OCI-LY1 (cell line): ENCODE data around the gene PSMG1.

Experiments
- EZH2 ChIP-seq: fragments of 200-600 bp; sonication (generic), shearing (Covaris generic); IDR thresholded peaks from 2 replicates; pipeline ENCODE4 v1.8.0; 2017; ENCODE audit warnings: borderline replicate concordance, mixed run types, mild to moderate bottlenecking, antibody characterized with exemption, low read length, moderate library complexity, mixed read lengths
- TF ChIP-seq, protein P1 (sequence below): fragments of 200-600 bp; sonication (generic), shearing (Covaris generic); IDR thresholded peaks from 2 replicates; pipeline ENCODE4 v1.5.1; 2017; ENCODE audit warnings: mild to moderate bottlenecking, antibody characterized with exemption, low read length, moderate library complexity, mixed read lengths

DNA sequence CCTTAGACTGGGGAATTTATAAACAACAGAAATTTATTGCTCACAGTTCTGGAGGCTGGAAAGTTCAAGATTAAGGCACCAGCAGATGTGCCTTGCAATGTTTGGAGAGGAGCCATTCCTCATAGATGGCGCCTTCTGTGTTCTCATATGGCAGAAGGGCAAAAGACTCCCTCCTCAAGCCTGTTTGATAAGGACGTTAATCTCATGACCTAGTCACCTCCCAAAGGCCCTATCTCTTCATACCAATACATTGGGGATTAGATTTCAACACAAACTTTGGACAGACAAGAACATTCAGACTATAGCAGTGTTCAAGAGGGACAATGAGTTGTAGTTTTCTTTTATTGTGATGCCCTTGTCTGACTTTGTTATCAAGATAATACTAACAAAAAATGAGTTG is 34.3 kb downstream of the PSMG1 start:
- TF ChIP-seq, protein P1, sequence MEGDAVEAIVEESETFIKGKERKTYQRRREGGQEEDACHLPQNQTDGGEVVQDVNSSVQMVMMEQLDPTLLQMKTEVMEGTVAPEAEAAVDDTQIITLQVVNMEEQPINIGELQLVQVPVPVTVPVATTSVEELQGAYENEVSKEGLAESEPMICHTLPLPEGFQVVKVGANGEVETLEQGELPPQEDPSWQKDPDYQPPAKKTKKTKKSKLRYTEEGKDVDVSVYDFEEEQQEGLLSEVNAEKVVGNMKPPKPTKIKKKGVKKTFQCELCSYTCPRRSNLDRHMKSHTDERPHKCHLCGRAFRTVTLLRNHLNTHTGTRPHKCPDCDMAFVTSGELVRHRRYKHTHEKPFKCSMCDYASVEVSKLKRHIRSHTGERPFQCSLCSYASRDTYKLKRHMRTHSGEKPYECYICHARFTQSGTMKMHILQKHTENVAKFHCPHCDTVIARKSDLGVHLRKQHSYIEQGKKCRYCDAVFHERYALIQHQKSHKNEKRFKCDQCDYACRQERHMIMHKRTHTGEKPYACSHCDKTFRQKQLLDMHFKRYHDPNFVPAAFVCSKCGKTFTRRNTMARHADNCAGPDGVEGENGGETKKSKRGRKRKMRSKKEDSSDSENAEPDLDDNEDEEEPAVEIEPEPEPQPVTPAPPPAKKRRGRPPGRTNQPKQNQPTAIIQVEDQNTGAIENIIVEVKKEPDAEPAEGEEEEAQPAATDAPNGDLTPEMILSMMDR: no peak
- no peak for TF ChIP-seq EZH2
